ENCODE measurements around the gene HSP90AB1.

The HSP90AB1 gene

GRCh38 chr6:44235891-44236516, 10.9 kb upstream of the HSP90AB1 start:
- DNase-seq (ENCODE audit: low spot score) = no peak

DNA sequence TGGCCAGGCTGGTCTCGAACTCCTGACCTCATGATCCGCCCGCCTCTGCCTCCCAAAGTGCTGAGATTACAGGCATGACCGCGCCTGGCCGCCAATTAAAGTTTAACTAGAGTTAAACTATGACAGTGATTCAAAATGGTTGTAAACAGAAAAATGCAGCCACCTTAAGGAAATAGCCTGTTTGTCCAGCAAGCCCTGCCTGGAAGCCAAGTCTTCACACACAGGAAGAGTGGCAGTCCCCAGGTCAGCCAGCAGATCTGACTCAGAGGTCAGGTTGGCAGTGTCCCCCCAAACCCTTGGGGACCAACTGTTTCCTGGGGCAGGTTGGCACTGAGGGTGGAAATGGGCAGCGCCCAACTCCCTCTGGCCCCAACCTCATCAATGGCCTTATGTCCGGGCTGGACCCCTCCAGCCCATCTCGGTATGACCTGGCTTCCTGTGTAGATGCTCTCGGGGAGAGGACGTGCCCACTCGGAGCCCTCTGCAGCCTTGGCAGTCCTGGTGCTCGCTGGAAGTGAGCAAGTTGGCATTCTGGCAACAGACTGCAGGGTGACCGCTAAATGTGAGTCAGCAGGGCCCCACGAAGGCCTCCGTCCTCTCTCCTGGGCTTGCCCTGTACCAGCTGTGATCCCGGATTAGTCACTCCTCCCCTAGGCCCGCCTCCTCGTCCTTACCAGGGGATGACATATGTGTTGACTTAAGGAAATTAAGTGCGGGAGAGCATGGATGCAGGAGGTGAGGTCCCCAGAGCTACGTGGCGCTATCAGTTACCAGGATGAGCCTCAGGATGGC, 9.7 kb upstream of the HSP90AB1 start:
- DNase-seq (ENCODE audit: low spot score) = peak; percentile 95

- DNase-seq (ENCODE audit: low spot score) = peak; percentile 83
Observed at GRCh38 chr6:44237813-44238433, 9.0 kb upstream of the HSP90AB1 start.

DNA sequence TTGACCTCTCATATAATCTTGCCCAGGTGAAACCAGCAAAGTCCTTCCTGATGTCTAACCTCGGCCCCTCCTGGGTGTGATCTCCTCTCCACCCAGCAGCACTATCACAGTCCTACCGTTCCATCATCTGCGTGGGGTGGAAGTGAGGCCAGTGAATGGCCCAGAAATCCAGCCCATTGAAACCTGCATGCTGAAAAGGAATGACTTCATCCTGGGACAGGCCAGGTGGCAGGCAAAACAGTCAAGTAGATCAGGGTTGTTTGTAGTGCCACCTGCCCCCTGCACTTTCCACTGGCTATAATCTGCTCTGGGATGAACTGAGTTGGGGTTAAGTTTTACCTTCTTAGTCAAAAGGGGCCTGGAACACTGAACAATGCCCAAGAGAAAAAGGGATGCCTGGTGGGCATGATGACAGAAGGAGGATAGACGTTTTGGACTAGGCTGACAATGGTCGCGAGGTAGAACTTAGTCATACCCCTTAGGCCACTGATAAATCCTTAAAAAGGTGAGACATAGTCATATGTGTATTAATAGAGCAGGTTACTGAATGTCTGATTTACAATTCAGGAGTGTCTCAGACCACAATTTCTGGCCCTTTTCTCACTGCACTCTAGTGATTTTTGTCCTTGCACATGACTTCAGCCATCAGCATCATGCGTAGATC, 8.1 kb upstream of the HSP90AB1 start:
- DNase-seq (ENCODE audit: low spot score) = no peak

DNA sequence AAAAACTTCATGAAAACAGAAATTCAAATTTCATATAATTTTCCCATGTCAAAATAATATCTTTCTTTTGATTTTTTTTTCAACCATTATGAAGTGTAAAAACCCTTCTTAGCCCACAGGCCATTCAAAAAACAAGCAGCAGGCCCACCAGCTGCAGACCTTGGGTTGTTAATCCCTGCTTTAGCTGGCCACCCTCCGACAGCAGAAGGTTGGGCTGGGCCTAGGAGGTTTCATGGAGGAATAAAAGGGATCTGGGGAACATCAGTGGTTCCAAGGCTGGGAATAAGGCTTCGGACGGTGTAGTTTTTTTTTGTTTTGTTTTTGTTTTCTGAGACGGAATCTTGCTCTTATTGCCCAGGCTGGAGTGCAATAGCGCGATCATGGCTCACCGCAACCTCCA, 3.6 kb upstream of the HSP90AB1 start:
- no peak for DNase-seq (ENCODE audit: low spot score)

GRCh38 chr6:44245391-44245911, 1.4 kb upstream of the HSP90AB1 start:
- no peak for DNase-seq (ENCODE audit: low spot score)

- DNase-seq (ENCODE audit: low spot score) = peak; percentile 73
Observed at GRCh38 chr6:44245912-44246662, 814 bp upstream of the HSP90AB1 start.

DNA sequence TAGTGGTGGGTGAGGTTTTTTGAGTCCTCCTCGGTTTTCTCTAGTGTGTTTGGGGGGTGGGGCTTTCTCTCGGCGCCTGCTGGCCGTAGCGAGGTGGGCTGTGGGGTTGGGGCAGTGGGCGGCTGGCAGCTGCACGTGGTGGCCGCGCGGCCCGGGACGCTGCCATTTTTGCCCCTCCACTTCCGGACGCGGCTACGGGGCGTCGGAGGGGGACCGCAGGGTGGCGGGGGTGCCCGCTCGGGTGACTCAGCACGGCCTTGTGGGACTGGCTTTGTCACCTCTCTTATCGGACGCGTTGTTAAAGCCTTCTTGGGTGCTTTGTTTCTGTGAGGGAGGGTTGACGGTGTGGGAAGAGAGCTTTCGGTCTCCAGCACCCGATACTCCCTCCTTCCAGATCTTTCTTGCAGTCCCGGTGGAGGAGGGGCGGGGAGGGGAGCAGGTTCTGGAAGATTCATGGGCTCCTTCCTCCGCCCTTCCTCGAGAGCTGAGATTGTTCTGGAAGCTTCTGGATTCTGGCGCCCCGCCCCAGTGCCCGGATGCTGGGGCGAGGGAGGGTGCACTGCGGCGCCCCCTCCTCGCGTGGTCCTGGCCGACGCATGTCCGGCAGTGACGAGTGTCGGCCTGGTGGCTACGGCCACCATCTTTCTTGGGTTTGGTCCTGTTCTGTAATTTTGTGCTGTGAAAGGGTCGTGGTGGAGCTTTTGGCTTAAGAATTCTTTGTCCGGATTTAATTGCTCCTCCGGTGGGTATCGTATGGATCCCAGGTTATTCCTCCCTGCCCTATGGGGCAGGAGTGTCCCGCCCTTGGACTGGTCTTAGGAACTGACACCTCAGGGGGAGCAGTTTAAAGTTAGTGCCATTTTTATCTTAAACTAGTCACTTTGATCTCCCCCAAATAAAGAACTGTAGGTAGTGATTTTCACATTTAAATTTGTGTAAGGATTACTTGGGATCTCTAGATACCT, 719 bp downstream of the HSP90AB1 start:
- DNase-seq (ENCODE audit: low spot score) = peak; percentile 81

DNA sequence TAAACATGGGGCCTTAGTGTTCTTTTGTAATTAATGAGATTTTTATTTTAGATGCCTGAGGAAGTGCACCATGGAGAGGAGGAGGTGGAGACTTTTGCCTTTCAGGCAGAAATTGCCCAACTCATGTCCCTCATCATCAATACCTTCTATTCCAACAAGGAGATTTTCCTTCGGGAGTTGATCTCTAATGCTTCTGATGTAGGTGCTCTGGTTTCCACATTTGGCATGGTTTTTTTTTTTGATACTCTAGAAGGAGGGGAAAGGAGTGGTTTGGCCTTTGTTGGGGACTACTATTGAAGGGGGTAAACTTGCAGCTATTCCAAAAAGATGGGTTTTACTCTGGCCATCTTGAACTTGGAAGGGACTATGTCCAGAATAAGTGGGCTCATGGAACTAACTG, 1.7 kb downstream of the HSP90AB1 start:
- no peak for DNase-seq (ENCODE audit: low spot score)

DNA sequence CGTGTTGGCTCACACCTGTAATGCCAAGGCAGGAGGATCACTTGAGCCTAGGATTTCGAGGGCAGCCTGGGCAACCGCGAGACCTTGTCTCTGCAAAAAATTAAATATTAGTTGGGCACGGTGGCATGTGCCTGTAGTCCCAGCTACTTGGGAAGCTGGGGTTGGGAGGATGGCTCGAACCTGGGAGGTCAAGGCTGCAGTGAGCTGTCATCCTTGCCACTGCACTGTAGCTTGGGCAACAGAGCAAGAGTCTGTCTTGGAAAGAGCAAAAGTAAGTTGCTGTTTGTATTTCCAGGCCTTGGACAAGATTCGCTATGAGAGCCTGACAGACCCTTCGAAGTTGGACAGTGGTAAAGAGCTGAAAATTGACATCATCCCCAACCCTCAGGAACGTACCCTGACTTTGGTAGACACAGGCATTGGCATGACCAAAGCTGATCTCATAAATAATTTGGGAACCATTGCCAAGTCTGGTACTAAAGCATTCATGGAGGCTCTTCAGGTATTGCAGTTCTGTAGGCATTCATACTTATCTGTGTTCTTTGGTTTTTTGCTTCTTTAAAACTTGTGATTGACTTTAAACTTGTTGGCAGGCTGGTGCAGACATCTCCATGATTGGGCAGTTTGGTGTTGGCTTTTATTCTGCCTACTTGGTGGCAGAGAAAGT, 2.3 kb downstream of the HSP90AB1 start:
- no peak for DNase-seq (ENCODE audit: low spot score)

GRCh38 chr6:44250067-44250717, 3.3 kb downstream of the HSP90AB1 start:
- no peak for DNase-seq (ENCODE audit: low spot score)

GRCh38 chr6:44250718-44251123, 3.8 kb downstream of the HSP90AB1 start:
- DNase-seq (ENCODE audit: low spot score) = no peak

GRCh38 chr6:44251576-44252524, 4.9 kb downstream of the HSP90AB1 start:
- no peak for DNase-seq (ENCODE audit: low spot score)

DNA sequence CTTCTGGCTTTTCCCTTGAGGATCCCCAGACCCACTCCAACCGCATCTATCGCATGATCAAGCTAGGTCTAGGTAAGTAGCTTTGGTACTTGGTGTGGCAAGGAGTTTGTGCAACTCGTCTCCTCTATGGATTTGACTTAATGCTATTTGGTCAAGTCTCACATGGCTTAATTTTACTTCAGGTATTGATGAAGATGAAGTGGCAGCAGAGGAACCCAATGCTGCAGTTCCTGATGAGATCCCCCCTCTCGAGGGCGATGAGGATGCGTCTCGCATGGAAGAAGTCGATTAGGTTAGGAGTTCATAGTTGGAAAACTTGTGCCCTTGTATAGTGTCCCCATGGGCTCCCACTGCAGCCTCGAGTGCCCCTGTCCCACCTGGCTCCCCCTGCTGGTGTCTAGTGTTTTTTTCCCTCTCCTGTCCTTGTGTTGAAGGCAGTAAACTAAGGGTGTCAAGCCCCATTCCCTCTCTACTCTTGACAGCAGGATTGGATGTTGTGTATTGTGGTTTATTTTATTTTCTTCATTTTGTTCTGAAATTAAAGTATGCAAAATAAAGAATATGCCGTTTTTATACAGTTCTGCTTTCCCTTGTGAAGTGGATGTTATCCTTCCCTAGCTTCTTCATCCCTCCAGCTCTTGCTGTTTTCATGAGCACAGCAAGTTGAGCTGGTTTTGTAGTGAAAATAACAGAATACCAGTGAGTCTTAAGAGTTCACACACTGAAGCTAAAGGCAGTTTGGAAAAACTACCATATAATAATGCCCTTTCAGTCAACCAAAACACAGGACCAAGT, 6.6 kb downstream of the HSP90AB1 start:
- peak; percentile 74 for DNase-seq (ENCODE audit: low spot score)

DNA sequence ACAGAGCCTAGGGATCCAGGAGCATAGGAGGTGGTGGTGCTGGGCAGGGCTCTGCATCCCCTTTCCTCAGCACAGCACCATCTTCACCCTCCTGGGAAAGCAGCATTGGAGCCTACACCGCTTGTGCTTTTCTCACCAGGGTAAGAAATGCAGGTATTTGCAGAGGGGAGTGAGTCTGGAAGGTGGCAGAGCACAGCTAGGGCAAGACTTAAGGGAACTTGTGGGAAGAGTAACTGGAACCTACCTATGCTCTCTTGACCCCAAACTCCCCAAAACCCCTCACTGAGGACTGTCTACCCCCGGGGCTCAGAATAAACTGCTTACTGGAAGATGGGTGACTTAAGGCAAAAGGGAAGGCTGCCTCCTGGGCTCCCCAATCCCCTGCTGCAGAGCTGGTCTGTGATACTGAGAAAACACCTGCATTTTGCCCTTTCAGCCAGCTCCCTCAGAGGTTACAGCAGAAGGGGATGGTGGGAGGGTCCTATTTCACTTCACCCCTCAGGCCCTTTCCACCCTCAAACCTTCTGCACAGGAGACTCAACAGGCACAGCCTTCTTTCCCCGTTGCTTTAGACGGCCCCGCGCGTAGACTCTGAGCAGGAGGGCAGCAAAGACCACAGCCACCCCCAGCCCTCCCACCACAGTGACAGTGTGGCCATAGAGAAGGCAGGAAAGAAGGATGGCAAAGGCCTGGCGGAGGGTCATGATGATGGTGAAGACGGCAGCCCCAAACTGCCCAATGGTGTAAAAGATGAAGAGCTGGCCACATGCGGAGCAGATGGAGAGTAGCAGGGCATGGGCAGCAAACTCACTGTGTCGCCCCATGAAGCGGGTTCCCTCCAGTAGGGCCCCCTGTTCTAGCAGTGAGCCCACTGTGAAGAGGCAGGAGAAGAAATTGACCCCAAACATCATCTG, 7.5 kb downstream of the HSP90AB1 start:
- no peak for DNase-seq (ENCODE audit: low spot score)

DNA sequence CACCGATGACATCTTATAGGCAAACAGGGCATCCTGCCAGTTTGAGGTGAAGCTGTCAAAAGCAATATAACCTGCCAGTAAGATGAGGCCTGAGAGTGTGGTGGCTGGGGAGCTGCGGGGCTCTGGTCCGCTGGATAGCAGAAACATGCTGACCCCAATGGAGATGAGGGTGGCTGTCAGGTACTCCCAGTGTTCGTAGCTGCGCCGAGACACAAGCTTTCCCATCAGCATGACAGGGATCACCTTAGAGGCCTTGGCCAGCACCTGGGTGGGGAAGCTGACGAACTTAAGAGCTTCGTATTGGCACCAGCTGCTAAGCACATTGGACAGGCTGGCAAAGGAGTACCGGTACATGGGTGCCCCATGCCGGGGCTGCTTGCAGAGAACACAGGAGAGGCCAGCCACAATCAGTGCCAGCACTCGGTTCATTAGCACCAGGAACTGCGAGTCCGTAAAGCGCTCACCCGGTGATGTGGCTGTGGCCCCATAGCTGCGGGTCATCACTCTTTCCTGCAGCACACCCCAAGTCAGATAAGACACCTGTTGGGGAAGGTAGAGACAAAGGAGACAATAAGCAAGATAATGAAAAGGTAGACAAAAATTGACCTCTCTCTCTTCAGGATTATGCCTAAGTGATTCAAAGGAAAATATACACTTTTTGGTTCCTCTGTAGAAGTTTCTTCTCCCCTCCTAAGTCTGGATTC, 8.4 kb downstream of the HSP90AB1 start:
- DNase-seq (ENCODE audit: low spot score) = no peak
